SH-SY5Y (cell line): Measurements from ENCODE around the gene ENDOV.

Experiments
- GATA2 ChIP-seq: IDR thresholded peaks from 2 replicates; pipeline ENCODE4 v1.6.1; 2011; ENCODE audit warnings: mild to moderate bottlenecking, low read depth, low read length
- GATA3 ChIP-seq: IDR thresholded peaks from 2 replicates; pipeline ENCODE4 v1.6.1; 2011; ENCODE audit warnings: low read depth, mild to moderate bottlenecking, low read length, moderate library complexity

- TF ChIP-seq GATA2 (no peak), GATA3 (no peak)
Measured at GRCh38 chr17:80426671-80427326, 11.8 kb downstream of the ENDOV start.
